Dermis lymphatic vessel endothelial cell (primary cell): ENCODE measurements around the gene RTKN2. TPM values are rescaled to one million over a fixed set of nuclear protein-coding genes. Genes with fewer than 3 reads are reported as not detected.

Experiments
- total RNA-seq: library from RNA; depleted of rRNA; stranded (reverse); fragments of >200 nt; gene quantifications from 2 replicates; pipeline ENCODE4 v1.2.1, GENCODE V29; 2014

Gene RTKN2
- under 0.01 and 0.09 TPM in 2 replicates for total RNA-seq

GRCh38 chr10:62268399-62269114 is at the start of gene RTKN2:
RTKN2 (minus strand) TSS chr10:62268844; CDS start chr10:62268610, 234 bp downstream.

Other genes with a start within 250 kb of the RTKN2 start
- under 0.01 TPM in 1 of 2 replicates, not detected in the other for gene ZNF365, start 105.5 kb upstream of the RTKN2 start, total RNA-seq